Testis (tissue), 3 donors: ENCODE results near the gene TMEM117. TPM values are rescaled to one million over a fixed set of nuclear protein-coding genes. Genes with fewer than 3 reads are reported as not detected.

Experiments
- DNase-seq: peaks from one replicate; pipeline ENCODE4 v3.0.0-alpha.2; 2019
- H3K27ac ChIP-seq, 2 donors: fragments of 200-600 bp; sonication (generic); one replicate each; pipeline ENCODE4 v1.5.1; 2019
- H3K27me3 ChIP-seq: fragments of 200-600 bp; sonication (generic); one replicate; pipeline ENCODE4 v1.5.1; 2019
- H3K36me3 ChIP-seq: fragments of 200-600 bp; sonication (generic); one replicate; pipeline ENCODE4 v1.5.1; 2017; ENCODE audit warnings: low read depth; ENCODE audit errors: missing control alignments
- H3K4me1 ChIP-seq: fragments of 200-600 bp; sonication (generic); one replicate; pipeline ENCODE4 v1.5.1; 2019
- H3K4me3 ChIP-seq, 2 donors: fragments of 200-600 bp; sonication (generic); one replicate each; pipeline ENCODE4 v1.5.1; 2017 to 2019
- H3K9me3 ChIP-seq: fragments of 200-600 bp; sonication (generic); one replicate; pipeline ENCODE4 v1.5.1; 2017
- CTCF ChIP-seq, 3 experiments: fragments of 450-650 bp in 2 of 3; fragments of 200-600 bp in 1 of 3; sonication (generic) in 1 of 3; IDR thresholded peaks; one replicate each; pipeline ENCODE4 v1.5.1; 2016 to 2019; ENCODE audit warnings: antibody characterized with exemption in 3 of 3, mild to moderate bottlenecking in 2 of 3, moderate library complexity in 1 of 3
- POLR2A ChIP-seq: fragments of 450-650 bp; IDR thresholded peaks from one replicate; pipeline ENCODE4 v1.6.1; 2017; ENCODE audit warnings: antibody characterized with exemption, mild to moderate bottlenecking, moderate library complexity
- WGBS, 2 donors: methylation state at CpG; one replicate each; pipeline ENCODE4 v1.1.5; 2018; 5-methylcytosine and 5-hydroxymethylcytosine counted together
- intact Hi-C: fragments of 100-400 bp; cut with DNase I; formaldehyde crosslinking; loops from one replicate; pipeline ENCODE4 v1.15.1; 2023; ENCODE audit warnings: low total_unique reads
- polyA plus RNA-seq: library from polyadenylated mRNA; stranded (reverse); fragments of 350-450 nt; fragmentation: Illumina TruSeq; extraction: RNeasy Lipid Tissue Mini Kit (QIAGEN cat#74804); gene quantifications from one replicate; pipeline ENCODE4 v1.2.3, GENCODE V29; 2014; ENCODE audit warnings: low read depth, low replicate concordance; ENCODE audit not compliant: insufficient read depth
- total RNA-seq, 2 donors: library from RNA; depleted of rRNA; stranded (reverse); fragments of >200 nt; gene quantifications; one replicate each; pipeline ENCODE4 v1.2.3, GENCODE V29; 2016

TMEM117 gene
- total and polyA plus RNA-seq, 3 donors from 2014 or later: 6.1 to 17.7 (median 14.8) TPM

- Histone ChIP-seq H3K27ac (no peak overlapping the region), H3K27me3 (no peaks in the 10 kb centered on the region), H3K4me3 (no peak overlapping the region), H3K9me3 (no peaks in the 10 kb centered on the region), H3K36me3 (no peaks in the 10 kb centered on the region), H3K4me1 (no peaks in the 10 kb centered on the region)
- TF ChIP-seq CTCF (IDR thresholded peaks at IDR 0.05) (no peak), POLR2A (no peak)
- no peak for DNase-seq
- WGBS, 2 donors: 91 to 92% methylated on average over 4 of the region's 4 CpGs
- intact Hi-C loops: no loop called here
Observed at GRCh38 chr12:43848226-43848507, 12.3 kb downstream of the TMEM117 start.

GRCh38 chr12:43848786-43849185 is 12.9 kb downstream of the TMEM117 start:
- intact Hi-C loops: no loop called here
- Histone ChIP-seq H3K27me3 (no peaks in the 10 kb centered on the region), H3K9me3 (no peaks in the 10 kb centered on the region), H3K4me1 (no peaks in the 10 kb centered on the region), H3K4me3 (no peak overlapping the region), H3K27ac (no peak overlapping the region), H3K36me3 (no peaks in the 10 kb centered on the region)
- DNase-seq: no peak
- 97 to 98% methylated on average over 3 of the region's 3 CpGs for WGBS, 2 donors
- no peak for TF ChIP-seq CTCF (IDR thresholded peaks at IDR 0.05)
- TF ChIP-seq POLR2A: no peak

GRCh38 chr12:43852744-43853143 is 16.9 kb downstream of the TMEM117 start:
- no peak for TF ChIP-seq CTCF (IDR thresholded peaks at IDR 0.05)
- no peak for TF ChIP-seq POLR2A
- H3K9me3 ChIP-seq: no peaks in the 10 kb centered on the region
- intact Hi-C loops: no loop called here
- no peaks in the 10 kb centered on the region for H3K27me3 ChIP-seq
- H3K27ac ChIP-seq: no peak overlapping the region
- H3K36me3 ChIP-seq: no peaks in the 10 kb centered on the region
- 88 to 91% methylated on average over 1 of the region's 1 CpG for WGBS, 2 donors
- no peak overlapping the region for H3K4me3 ChIP-seq
- H3K4me1 ChIP-seq: no peaks in the 10 kb centered on the region
- no peak for DNase-seq

GRCh38 chr12:43856972-43857371 is 21.1 kb downstream of the TMEM117 start:
- H3K27me3 ChIP-seq: no peaks in the 10 kb centered on the region
- no peak for DNase-seq
- H3K9me3 ChIP-seq: no peaks in the 10 kb centered on the region
- no peak overlapping the region for H3K27ac ChIP-seq
- TF ChIP-seq CTCF (IDR thresholded peaks at IDR 0.05): no peak
- TF ChIP-seq POLR2A: no peak
- no peaks in the 10 kb centered on the region for H3K36me3 ChIP-seq
- H3K4me1 ChIP-seq: no peaks in the 10 kb centered on the region
- intact Hi-C loops: no loop called here
- no peak overlapping the region for H3K4me3 ChIP-seq
- 72 to 73% methylated on average over 2 of the region's 2 CpGs for WGBS, 2 donors

GRCh38 chr12:43858096-43858495 is 22.2 kb downstream of the TMEM117 start:
- no peaks in the 10 kb centered on the region for H3K36me3 ChIP-seq
- H3K9me3 ChIP-seq: no peaks in the 10 kb centered on the region
- no peak overlapping the region for H3K4me3 ChIP-seq
- 46 to 65% methylated on average over 7 of the region's 7 CpGs for WGBS, 2 donors
- H3K27ac ChIP-seq: no peak overlapping the region
- intact Hi-C loops: no loop called here
- no peaks in the 10 kb centered on the region for H3K4me1 ChIP-seq
- no peak for DNase-seq
- TF ChIP-seq POLR2A (no peak), CTCF (IDR thresholded peaks at IDR 0.05) (no peak)
- no peaks in the 10 kb centered on the region for H3K27me3 ChIP-seq
